Measurements from ENCODE around the gene RNF157. TPM values are rescaled to one million over a fixed set of nuclear protein-coding genes. Genes with fewer than 3 reads are reported as not detected.

The RNF157 gene
- total and polyA plus RNA-seq, 11 donors, result 3.6 to 7.4 (median 5.2) TPM

- ATAC-seq (peak in 1 of 4 donors; percentile 40), DNase-seq (peak in 2 of 5 donors; percentile 15 to 50)
- Histone ChIP-seq H3K36me3 (no peaks in the 10 kb centered on the region), H3K9me3 (no peaks in the 10 kb centered on the region), H3K4me1 (peaks cover 2 to 53% (median 23%) of the 10 kb centered on the region in 12 donors), H3K4me3 (peak overlapping the region in 2 of 12 donors; percentile 19 to 35), H3K27me3 (peaks cover 0 to 6% (median 1%) of the 10 kb centered on the region in 9 donors), H3K27ac (peak overlapping the region in 9 of 12 donors; percentile 25 to 76 (median 41))
- 57 to 76% (median 62%) methylated on average over 19 to 25 of the region's 25 CpGs for WGBS, 4 donors
- intact Hi-C loops (cut with DNase I), result no loop called here
- TF ChIP-seq CTCF (IDR thresholded peaks at IDR 0.05), result no peak
- TF ChIP-seq POLR2A (IDR thresholded peaks at IDR 0.05), result no peak
Observed at GRCh38 chr17:76145231-76146052, 94.9 kb downstream of the RNF157 start.

GRCh38 chr17:76142585-76143041, 97.7 kb downstream of the RNF157 start:
- ATAC-seq, result no peak
- DNase-seq, result peak in 1 of 5 donors; percentile 21
- TF ChIP-seq CTCF (IDR thresholded peaks at IDR 0.05) (no peak), POLR2A (IDR thresholded peaks at IDR 0.05) (no peak)
- Histone ChIP-seq H3K36me3 (no peaks in the 10 kb centered on the region), H3K9me3 (no peaks in the 10 kb centered on the region), H3K27ac (no peak overlapping the region), H3K4me3 (no peak overlapping the region), H3K27me3 (peaks cover 25 to 34% (median 30%) of the 10 kb centered on the region in 9 donors), H3K4me1 (peaks cover 6 to 64% (median 36%) of the 10 kb centered on the region in 12 donors)
- intact Hi-C loops (cut with DNase I), result no loop called here
- WGBS, 4 donors, result 84 to 91% (median 89%) methylated on average over 6 of the region's 6 CpGs

- ATAC-seq (no peak), DNase-seq (peak in 1 of 5 donors; percentile 19)
- H3K27ac ChIP-seq, result no peak overlapping the region
- peaks cover 6 to 64% (median 39%) of the 10 kb centered on the region in 12 donors for H3K4me1 ChIP-seq
- peak overlapping the region in 1 of 12 donors; percentile 52 for H3K4me3 ChIP-seq
- H3K27me3 ChIP-seq, result peaks cover 30 to 39% (median 35%) of the 10 kb centered on the region in 9 donors
- 62 to 77% (median 63%) methylated on average over 10 of the region's 10 CpGs for WGBS, 4 donors
- TF ChIP-seq POLR2A (IDR thresholded peaks at IDR 0.05) (no peak), CTCF (IDR thresholded peaks at IDR 0.05) (no peak)
- no peaks in the 10 kb centered on the region for H3K9me3 ChIP-seq
- intact Hi-C loops (cut with DNase I), result no loop called here
- H3K36me3 ChIP-seq, result no peaks in the 10 kb centered on the region
Observed at GRCh38 chr17:76142039-76142584, 98.2 kb downstream of the RNF157 start.

All from heart left ventricle (tissue), 16 donors.